HG02981 (cell line): Measurements from ENCODE around the gene CHRDL2.
"Not testable (repeated sequence)": the region's sequence is repeated elsewhere in the genome, so short reads cannot be mapped to it uniquely, and the experiment has no call there.

Experiments used
- ATAC-seq: cut with Tn5 transposase; IDR thresholded peaks from one replicate; pipeline ENCODE4 v1.9.1; 2021; ENCODE audit warnings: mild to moderate bottlenecking, moderate library complexity; ENCODE audit not compliant: unreplicated experiment

Gene CHRDL2

GRCh38 chr11:74672956-74673692 lies 58.1 kb downstream of the CHRDL2 start:
- no peak for ATAC-seq

GRCh38 chr11:74672332-74672955 lies 58.8 kb downstream of the CHRDL2 start:
- no peak for ATAC-seq

GRCh38 chr11:74671520-74672196 lies 59.6 kb downstream of the CHRDL2 start:
- ATAC-seq: no peak

- ATAC-seq: no peak
Measured at GRCh38 chr11:74670171-74670570, 61.1 kb downstream of the CHRDL2 start.

GRCh38 chr11:74669211-74670160 lies 61.7 kb downstream of the CHRDL2 start:
- no peak for ATAC-seq

- ATAC-seq: no peak
Measured at GRCh38 chr11:74663315-74663714, 67.9 kb downstream of the CHRDL2 start.

GRCh38 chr11:74662487-74663103 lies 68.6 kb downstream of the CHRDL2 start:
- ATAC-seq: no peak

GRCh38 chr11:74659124-74659523 lies 72.1 kb downstream of the CHRDL2 start:
- ATAC-seq: not testable (repeated sequence)

- ATAC-seq: no peak
Measured at GRCh38 chr11:74654976-74655375, 76.2 kb downstream of the CHRDL2 start.

- no peak for ATAC-seq
Measured at GRCh38 chr11:74650498-74650897, 80.7 kb downstream of the CHRDL2 start.

- no peak for ATAC-seq
Measured at GRCh38 chr11:74648894-74649293, 82.3 kb downstream of the CHRDL2 start.

- no peak for ATAC-seq
Measured at GRCh38 chr11:74647831-74648230, 83.4 kb downstream of the CHRDL2 start.

GRCh38 chr11:74647404-74647803 lies 83.8 kb downstream of the CHRDL2 start:
- ATAC-seq: no peak

- no peak for ATAC-seq
Measured at GRCh38 chr11:74646954-74647353, 84.3 kb downstream of the CHRDL2 start.
